ENCODE results near the gene HECTD4. TPM values are rescaled to one million over a fixed set of nuclear protein-coding genes. Genes with fewer than 3 reads are reported as not detected.

HECTD4 gene
- total and polyA plus RNA-seq, 2 experiments from 2014 or later: 25.7 to 36.9 TPM

DNA sequence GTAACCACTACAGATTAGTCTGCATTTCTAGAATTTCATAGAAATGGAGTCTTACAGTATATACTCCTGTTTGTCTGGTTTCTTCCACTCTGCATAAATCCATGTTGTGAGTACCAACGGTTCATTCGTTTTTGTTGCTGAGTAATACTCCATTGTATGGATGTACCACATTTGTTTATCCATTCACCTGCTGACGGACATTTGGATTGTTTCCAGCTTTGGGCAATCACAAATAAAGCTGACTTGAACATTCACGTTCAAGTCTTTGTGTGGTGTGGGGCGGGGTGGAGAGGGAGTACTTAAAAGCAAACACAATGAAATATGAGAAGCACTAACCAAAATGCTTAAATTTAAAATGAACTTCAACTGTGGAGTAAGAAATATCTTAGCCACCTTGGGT, 7.1 kb downstream of the HECTD4 start (continued):
- TF ChIP-seq, protein P1, sequence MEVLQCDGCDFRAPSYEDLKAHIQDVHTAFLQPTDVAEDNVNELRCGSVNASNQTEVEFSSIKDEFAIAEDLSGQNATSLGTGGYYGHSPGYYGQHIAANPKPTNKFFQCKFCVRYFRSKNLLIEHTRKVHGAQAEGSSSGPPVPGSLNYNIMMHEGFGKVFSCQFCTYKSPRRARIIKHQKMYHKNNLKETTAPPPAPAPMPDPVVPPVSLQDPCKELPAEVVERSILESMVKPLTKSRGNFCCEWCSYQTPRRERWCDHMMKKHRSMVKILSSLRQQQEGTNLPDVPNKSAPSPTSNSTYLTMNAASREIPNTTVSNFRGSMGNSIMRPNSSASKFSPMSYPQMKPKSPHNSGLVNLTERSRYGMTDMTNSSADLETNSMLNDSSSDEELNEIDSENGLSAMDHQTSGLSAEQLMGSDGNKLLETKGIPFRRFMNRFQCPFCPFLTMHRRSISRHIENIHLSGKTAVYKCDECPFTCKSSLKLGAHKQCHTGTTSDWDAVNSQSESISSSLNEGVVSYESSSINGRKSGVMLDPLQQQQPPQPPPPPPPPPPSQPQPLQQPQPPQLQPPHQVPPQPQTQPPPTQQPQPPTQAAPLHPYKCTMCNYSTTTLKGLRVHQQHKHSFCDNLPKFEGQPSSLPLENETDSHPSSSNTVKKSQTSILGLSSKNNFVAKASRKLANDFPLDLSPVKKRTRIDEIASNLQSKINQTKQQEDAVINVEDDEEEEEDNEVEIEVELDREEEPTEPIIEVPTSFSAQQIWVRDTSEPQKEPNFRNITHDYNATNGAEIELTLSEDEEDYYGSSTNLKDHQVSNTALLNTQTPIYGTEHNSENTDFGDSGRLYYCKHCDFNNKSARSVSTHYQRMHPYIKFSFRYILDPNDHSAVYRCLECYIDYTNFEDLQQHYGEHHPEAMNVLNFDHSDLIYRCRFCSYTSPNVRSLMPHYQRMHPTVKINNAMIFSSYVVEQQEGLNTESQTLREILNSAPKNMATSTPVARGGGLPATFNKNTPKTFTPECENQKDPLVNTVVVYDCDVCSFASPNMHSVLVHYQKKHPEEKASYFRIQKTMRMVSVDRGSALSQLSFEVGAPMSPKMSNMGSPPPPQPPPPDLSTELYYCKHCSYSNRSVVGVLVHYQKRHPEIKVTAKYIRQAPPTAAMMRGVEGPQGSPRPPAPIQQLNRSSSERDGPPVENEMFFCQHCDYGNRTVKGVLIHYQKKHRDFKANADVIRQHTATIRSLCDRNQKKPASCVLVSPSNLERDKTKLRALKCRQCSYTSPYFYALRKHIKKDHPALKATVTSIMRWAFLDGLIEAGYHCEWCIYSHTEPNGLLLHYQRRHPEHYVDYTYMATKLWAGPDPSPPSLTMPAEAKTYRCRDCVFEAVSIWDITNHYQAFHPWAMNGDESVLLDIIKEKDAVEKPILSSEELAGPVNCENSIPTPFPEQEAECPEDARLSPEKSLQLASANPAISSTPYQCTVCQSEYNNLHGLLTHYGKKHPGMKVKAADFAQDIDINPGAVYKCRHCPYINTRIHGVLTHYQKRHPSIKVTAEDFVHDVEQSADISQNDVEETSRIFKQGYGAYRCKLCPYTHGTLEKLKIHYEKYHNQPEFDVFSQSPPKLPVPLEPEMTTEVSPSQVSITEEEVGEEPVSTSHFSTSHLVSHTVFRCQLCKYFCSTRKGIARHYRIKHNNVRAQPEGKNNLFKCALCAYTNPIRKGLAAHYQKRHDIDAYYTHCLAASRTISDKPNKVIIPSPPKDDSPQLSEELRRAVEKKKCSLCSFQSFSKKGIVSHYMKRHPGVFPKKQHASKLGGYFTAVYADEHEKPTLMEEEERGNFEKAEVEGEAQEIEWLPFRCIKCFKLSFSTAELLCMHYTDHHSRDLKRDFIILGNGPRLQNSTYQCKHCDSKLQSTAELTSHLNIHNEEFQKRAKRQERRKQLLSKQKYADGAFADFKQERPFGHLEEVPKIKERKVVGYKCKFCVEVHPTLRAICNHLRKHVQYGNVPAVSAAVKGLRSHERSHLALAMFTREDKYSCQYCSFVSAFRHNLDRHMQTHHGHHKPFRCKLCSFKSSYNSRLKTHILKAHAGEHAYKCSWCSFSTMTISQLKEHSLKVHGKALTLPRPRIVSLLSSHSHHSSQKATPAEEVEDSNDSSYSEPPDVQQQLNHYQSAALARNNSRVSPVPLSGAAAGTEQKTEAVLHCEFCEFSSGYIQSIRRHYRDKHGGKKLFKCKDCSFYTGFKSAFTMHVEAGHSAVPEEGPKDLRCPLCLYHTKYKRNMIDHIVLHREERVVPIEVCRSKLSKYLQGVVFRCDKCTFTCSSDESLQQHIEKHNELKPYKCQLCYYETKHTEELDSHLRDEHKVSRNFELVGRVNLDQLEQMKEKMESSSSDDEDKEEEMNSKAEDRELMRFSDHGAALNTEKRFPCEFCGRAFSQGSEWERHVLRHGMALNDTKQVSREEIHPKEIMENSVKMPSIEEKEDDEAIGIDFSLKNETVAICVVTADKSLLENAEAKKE (CRISPR knock-in tag; IDR thresholded peaks at IDR 0.05): no peak
- TF ChIP-seq STAT1 (IDR thresholded peaks at IDR 0.05; ENCODE audit: unreplicated experiment) (no peak), EZH2phosphoT487 (IDR thresholded peaks at IDR 0.05; ENCODE audit: unreplicated experiment) (no peak)

DNA sequence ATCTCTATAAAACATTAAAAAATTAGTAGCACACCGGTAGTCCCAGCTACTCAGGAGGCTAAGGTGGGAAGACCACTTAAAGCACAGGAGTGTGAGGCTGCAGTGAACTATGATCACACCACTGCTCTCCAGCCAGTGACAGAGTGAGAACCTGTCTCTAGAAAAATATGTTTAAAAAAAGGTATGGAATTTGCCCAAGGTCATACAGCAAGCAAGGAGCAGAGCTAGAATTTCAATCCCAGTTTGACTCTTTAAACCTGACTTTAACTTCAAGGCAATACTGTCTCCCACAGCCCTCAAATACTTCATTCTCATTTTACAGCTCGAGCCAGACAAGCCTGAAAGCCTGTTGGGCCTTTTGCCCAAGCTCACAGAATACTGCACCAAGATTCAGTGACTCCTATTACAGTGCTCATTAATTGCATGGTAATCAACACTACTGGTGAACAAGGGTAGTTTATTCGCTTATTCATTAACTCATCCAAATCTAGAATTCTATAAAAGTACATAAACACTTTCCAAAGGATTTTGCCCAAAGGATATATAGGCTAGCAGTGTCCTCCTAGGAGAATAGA, 8.0 kb downstream of the HECTD4 start:
- no peak overlapping the region for H3K27ac Mint-ChIP-seq
- Histone ChIP-seq H3K4me2 (no peak overlapping the region), H3K79me2 (replicated peaks; ENCODE audit: insufficient read depth) (peaks cover 100% of the 10 kb centered on the region), H2AFZ (no peak overlapping the region), H3K4me3 (no peak overlapping the region), H3K9me2 (ENCODE audit: insufficient read depth) (no peaks in the 10 kb centered on the region), H3K27ac (ENCODE audit: low read depth) (no peak overlapping the region), H3K27me3 (ENCODE audit: insufficient read depth) (no peaks in the 10 kb centered on the region), H3K4me1 (ENCODE audit: insufficient read depth) (no peaks in the 10 kb centered on the region), H3K36me3 (ENCODE audit: insufficient read depth) (no peaks in the 10 kb centered on the region), H3F3A (replicated peaks; ENCODE audit: low read depth) (no peaks in the 10 kb centered on the region), H4K20me1 (replicated peaks; ENCODE audit: insufficient read depth) (peaks cover 19% of the 10 kb centered on the region; the same call in 1 of the 2 replicates)
- H3K36me3 Mint-ChIP-seq (ENCODE audit: low read depth): no peaks in the 10 kb centered on the region
- peaks cover 4% of the 10 kb centered on the region; the same call in 2 of the 3 replicates for H3K4me1 Mint-ChIP-seq
- ATAC-seq (no peak), DNase-seq (ENCODE audit: low spot score) (no peak)
- peaks cover 8% of the 10 kb centered on the region for H3K27me3 Mint-ChIP-seq (ENCODE audit: insufficient read depth, low read depth, poor library complexity)
- no peak overlapping the region for H3K4me3 Mint-ChIP-seq
- no peaks in the 10 kb centered on the region for H3K9me3 Mint-ChIP-seq
- TF ChIP-seq, protein P2, sequence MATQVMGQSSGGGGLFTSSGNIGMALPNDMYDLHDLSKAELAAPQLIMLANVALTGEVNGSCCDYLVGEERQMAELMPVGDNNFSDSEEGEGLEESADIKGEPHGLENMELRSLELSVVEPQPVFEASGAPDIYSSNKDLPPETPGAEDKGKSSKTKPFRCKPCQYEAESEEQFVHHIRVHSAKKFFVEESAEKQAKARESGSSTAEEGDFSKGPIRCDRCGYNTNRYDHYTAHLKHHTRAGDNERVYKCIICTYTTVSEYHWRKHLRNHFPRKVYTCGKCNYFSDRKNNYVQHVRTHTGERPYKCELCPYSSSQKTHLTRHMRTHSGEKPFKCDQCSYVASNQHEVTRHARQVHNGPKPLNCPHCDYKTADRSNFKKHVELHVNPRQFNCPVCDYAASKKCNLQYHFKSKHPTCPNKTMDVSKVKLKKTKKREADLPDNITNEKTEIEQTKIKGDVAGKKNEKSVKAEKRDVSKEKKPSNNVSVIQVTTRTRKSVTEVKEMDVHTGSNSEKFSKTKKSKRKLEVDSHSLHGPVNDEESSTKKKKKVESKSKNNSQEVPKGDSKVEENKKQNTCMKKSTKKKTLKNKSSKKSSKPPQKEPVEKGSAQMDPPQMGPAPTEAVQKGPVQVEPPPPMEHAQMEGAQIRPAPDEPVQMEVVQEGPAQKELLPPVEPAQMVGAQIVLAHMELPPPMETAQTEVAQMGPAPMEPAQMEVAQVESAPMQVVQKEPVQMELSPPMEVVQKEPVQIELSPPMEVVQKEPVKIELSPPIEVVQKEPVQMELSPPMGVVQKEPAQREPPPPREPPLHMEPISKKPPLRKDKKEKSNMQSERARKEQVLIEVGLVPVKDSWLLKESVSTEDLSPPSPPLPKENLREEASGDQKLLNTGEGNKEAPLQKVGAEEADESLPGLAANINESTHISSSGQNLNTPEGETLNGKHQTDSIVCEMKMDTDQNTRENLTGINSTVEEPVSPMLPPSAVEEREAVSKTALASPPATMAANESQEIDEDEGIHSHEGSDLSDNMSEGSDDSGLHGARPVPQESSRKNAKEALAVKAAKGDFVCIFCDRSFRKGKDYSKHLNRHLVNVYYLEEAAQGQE (IDR thresholded peaks at IDR 0.05; ENCODE audit: unreplicated experiment): no peak
- TF ChIP-seq NANOG (IDR thresholded peaks at IDR 0.05; ENCODE audit: borderline replicate concordance): no peak
- no peak for TF ChIP-seq ZNF114 (CRISPR knock-in tag; IDR thresholded peaks at IDR 0.05)
- TF ChIP-seq ZNF331 (CRISPR knock-in tag; IDR thresholded peaks at IDR 0.05; ENCODE audit: low read depth): no peak

Data from GM23338 (cell line).